ENCODE results near the gene ERP44.

DNA sequence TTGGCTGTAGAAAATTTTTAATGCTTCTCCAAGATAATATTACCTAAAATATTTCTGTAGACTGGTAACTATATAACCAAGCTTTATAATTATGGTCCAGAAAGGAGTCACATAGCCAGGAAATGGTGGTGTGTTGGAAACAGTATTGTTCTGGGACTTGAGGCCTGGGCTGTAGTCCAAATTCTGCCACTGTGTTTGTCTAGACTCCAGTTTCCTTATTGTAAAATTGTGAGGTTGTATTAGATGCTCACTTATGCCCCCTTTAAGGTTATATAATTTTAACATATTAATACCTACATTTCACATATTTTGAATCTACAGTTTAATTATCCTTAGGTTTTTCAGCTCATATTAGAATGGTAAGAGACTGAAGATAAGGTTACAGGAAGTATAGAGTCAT, 149.9 kb downstream of the ERP44 start:
- no peak for TF ChIP-seq POLR2A (IDR thresholded peaks at IDR 0.05)
- TF ChIP-seq, protein P1, sequence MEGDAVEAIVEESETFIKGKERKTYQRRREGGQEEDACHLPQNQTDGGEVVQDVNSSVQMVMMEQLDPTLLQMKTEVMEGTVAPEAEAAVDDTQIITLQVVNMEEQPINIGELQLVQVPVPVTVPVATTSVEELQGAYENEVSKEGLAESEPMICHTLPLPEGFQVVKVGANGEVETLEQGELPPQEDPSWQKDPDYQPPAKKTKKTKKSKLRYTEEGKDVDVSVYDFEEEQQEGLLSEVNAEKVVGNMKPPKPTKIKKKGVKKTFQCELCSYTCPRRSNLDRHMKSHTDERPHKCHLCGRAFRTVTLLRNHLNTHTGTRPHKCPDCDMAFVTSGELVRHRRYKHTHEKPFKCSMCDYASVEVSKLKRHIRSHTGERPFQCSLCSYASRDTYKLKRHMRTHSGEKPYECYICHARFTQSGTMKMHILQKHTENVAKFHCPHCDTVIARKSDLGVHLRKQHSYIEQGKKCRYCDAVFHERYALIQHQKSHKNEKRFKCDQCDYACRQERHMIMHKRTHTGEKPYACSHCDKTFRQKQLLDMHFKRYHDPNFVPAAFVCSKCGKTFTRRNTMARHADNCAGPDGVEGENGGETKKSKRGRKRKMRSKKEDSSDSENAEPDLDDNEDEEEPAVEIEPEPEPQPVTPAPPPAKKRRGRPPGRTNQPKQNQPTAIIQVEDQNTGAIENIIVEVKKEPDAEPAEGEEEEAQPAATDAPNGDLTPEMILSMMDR (IDR thresholded peaks at IDR 0.05), result no peak

Measured in vagina (tissue), 2 donors.